ENCODE data around the gene LAMA2.

DNA sequence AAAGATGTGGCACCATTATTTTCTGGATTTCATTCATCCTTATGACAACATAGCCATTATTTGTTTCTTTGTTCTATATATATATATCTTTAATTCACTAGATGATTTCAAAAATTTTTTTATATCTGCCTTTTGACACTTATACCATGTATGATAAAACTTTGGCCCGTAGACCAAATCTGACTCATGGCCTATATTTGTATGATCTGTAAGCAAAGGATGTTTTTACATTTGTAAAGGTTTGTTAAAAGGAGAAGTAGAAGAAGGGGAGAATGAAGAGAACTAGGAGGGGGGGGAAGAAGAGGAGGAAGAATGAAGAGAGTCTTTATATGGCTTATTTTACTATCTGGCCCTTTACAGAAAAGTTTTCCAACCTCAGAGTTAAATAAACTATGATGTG is 279.7 kb downstream of the LAMA2 start:
- TF ChIP-seq, protein P1, sequence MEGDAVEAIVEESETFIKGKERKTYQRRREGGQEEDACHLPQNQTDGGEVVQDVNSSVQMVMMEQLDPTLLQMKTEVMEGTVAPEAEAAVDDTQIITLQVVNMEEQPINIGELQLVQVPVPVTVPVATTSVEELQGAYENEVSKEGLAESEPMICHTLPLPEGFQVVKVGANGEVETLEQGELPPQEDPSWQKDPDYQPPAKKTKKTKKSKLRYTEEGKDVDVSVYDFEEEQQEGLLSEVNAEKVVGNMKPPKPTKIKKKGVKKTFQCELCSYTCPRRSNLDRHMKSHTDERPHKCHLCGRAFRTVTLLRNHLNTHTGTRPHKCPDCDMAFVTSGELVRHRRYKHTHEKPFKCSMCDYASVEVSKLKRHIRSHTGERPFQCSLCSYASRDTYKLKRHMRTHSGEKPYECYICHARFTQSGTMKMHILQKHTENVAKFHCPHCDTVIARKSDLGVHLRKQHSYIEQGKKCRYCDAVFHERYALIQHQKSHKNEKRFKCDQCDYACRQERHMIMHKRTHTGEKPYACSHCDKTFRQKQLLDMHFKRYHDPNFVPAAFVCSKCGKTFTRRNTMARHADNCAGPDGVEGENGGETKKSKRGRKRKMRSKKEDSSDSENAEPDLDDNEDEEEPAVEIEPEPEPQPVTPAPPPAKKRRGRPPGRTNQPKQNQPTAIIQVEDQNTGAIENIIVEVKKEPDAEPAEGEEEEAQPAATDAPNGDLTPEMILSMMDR (IDR thresholded peaks at IDR 0.05), result no peak
- no peak for TF ChIP-seq POLR2A (IDR thresholded peaks at IDR 0.05)

Data from testis (tissue), 2 donors.